ENCODE results near the gene NSUN2.
"Not testable (repeated sequence)": the region's sequence is repeated elsewhere in the genome, so short reads cannot be mapped to it uniquely, and the experiment has no call there.

The NSUN2 gene

DNA sequence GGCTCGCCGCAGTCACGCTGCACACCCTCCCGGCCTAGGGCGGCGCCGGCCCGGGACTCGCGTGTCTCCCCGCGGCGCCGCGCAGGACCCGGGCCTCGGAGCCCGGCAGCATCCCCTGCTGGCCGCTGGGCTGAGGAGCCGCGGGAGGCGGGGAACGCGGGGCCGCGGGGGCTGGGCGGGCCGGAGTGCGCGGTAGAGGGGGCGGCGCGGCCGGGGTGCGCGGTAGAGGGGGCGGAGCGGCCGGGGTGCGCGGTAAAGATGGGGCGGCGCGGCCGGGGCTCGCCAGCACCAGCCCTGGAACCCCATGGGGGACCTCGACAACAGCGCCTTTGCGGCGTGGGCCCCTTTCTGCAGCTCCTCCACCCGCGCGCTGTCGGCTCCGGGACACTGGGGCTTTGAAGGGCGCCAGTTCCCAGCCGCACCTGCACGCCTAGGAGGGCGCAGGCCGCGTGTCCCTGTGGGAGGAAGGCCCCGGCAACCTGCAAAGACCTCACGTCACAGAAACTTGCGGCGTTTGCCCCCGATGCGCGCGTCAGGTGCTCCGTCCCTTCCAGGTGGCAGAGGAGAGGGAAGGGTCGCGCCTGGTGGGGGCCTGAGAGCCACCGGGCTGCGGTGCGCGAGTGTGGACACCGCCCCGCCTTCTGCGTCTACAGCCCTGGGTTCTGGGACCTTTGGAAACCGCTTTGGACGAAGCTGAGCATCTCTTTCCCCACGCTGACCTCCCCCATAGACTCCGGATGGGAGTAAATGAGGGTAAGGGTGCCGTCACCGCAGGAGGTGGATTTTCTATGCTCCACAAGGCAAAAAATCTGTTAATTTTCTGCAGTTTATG is 49.6 kb downstream of the NSUN2 start:
- DNase-seq (ENCODE audit: low spot score): no peak

DNA sequence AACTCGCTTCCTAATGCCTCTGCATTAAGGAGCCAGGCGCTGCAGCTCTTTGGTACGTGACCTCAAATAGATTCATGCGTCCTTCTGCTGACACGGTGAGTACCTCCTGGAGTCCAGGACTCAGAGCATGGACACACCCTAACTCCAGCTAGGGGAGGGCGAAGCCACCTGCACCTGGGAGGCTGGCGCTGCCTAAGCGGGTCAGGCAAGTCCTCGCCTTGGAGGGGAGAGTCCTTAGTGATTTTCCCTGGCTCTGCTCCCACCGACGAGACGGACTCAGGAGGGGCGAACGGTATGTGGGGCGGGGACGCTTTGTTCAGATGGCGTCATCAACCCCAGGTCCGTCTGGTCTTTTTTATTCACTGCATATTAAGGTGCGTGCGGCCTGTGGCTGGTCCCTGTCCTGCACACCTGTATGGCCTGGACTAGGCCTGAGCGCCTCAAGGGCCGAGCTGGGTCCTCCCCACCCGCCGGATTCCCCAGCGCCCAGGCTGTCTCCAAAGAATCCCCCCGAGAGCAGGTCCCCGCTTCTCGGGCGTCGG is 50.3 kb downstream of the NSUN2 start:
- DNase-seq (ENCODE audit: low spot score): no peak

- DNase-seq (ENCODE audit: low spot score): no peak
These were observed 51.1 kb downstream of the NSUN2 start for GRCh38 chr5:6581559-6582426.

- no peak for DNase-seq (ENCODE audit: low spot score)
These were observed 51.8 kb downstream of the NSUN2 start for GRCh38 chr5:6581090-6581489.

DNA sequence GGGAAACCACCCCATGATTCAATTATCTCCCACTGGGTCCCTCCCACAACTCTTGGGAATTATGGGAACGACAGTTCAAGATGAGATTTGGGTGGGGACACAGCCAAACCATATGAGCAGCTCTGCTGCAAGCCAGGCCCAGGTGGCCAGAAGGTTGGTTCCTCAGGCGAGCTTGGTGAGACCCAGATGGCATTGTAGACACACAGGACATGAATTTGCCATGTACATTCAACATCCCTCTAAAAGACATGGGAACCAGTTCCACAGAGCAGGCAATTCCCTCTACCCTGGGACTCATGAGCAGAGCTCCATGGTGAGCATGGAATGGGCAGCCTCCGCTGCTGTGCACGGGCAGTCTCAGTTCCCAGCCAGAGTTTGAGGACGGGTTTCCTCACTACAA is 53.3 kb downstream of the NSUN2 start:
- DNase-seq (ENCODE audit: low spot score): no peak

- DNase-seq (ENCODE audit: low spot score): no peak
These were observed 54.0 kb downstream of the NSUN2 start for GRCh38 chr5:6578676-6579343.

- DNase-seq (ENCODE audit: low spot score): peak; percentile 46
These were observed 55.9 kb downstream of the NSUN2 start for GRCh38 chr5:6576861-6577501.

DNA sequence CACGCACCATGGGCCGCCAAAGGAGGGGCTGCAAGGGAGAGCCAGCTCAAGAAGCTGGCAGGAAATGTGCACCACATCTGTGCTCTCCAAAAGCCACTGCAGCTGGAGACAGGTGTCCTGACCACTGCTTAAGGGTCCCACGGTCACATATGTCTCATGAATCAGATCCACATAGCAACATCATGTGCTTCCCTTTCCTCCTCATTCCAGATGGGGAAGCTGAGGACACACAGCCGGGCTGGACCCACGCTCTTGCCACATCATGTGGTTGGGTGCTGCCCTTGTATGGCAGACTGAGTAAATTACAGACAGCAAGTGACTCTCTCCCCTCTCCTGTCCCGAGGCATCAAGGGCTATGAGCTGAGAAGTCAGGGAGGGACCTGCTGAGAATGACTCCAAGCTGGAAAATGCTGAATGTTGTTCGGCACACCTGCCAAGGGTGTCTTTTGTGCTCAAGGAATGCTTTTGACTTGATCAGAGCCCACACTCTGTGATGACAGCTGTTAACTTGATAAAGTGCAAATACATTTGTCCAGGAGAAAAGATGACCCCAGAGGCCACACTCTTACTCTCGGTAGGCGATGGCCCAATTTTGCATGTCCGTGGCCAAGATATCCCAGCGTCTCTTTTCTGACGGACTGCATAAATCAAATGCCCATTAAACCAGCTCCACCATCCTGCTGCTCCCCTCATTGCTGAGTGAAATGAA is 58.2 kb downstream of the NSUN2 start:
- DNase-seq (ENCODE audit: low spot score): no peak

GRCh38 chr5:6574111-6574510 is 58.7 kb downstream of the NSUN2 start:
- DNase-seq (ENCODE audit: low spot score): no peak

DNA sequence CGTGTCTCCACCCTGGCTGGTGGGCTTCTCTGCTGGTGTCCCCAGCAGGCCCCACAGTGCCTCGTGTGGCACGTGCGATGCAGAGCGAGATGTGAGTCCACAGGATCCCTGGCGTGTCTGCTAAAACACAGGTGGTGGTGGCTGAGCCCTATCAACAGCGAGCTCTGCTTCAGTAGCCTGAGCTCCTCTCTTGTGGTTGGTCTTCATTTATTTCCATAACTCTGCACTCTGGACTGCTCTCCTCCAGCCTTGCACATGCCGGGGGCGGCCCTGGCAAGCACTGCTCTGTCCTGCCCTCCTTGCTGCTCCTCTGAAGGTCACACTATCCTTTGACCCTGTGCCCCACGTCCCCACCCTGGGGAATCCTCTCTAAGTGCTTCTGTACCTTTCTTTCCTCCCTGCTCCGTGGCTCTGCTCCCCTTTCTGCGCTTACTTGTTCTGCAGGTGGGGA is 59.2 kb downstream of the NSUN2 start:
- no peak for DNase-seq (ENCODE audit: low spot score)

- DNase-seq (ENCODE audit: low spot score): no peak
These were observed 59.9 kb downstream of the NSUN2 start for GRCh38 chr5:6572825-6573380.

- DNase-seq (ENCODE audit: low spot score): no peak
These were observed 60.6 kb downstream of the NSUN2 start for GRCh38 chr5:6572086-6572824.

DNA sequence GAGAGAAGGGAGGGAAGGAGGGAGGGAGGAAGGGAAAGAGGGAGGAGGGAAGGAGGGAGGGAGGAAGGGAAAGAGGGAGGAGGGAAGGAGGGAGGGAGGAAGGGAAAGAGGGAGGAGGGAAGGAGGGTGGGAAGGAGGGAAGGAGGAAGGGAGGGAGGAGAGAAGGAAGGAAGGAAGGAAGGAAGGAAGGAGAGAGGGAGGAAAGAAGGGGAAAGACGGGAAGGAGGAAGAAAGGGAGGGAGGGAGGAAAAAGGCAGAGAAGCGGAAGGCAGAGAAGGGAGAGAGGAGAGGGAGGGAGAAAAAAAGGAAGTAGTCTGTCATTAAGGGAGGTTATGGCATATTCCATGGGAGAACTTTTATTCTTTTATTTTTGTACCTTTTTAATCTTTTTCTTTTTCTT is 61.2 kb downstream of the NSUN2 start:
- DNase-seq (ENCODE audit: low spot score): not testable (repeated sequence)

GRCh38 chr5:6570530-6570929 is 62.3 kb downstream of the NSUN2 start:
- no peak for DNase-seq (ENCODE audit: low spot score)

GRCh38 chr5:6568889-6569288 is 64.0 kb downstream of the NSUN2 start:
- DNase-seq (ENCODE audit: low spot score): no peak

DNA sequence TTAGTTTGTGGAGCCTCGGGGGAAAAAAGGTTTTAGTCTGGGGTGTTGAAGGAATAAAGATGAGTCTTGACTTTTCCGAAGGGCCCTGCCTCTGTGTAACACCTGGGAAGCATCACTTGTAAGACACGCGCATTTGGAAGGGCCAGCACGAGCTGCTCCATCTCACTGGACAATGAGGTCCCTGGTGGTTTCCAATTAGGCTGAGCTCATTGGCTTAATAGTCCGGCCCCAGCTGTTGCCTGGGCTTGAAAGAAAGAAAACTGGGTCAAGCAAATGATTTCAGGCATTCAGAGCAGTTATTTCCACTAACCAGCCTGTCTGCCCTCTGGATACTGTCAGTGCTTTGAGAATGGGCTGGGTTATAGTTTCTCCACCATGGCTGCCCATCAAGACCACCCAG is 64.5 kb downstream of the NSUN2 start:
- no peak for DNase-seq (ENCODE audit: low spot score)

- no peak for DNase-seq (ENCODE audit: low spot score)
These were observed 65.0 kb downstream of the NSUN2 start for GRCh38 chr5:6567835-6568234.

DNA sequence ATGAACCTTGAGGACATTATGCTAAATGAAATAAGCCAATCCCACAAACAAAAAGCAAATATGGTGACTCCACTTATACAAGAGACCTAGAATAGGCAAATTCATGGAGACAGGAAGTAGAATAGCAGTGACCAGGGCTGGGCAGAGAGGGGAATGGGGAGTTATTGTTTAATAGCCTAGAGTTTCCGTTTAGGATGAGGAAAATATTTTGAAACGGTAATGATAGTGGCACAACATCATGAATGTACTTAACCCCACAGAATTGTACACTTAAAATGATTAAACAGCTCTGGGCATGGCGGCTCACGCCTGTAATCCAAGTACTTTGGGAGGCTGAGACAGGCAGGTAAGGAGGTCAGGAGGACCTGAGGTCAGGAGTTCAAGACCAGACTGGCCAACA is 65.8 kb downstream of the NSUN2 start:
- DNase-seq (ENCODE audit: low spot score): no peak

- DNase-seq (ENCODE audit: low spot score): no peak
These were observed 67.4 kb downstream of the NSUN2 start for GRCh38 chr5:6565492-6565891.

Measured in kidney capillary endothelial cell (primary cell).